Coronary artery (tissue), 2 donors: ENCODE results near the gene TAF10.
A peak's percentile ranks its signal among the peaks of the same experiment; 100 is the strongest.

Experiments used
- DNase-seq: peaks from one replicate; pipeline ENCODE4 v3.0.0-alpha.2; 2017; ENCODE audit warnings: low spot score
- H3K27ac ChIP-seq, 2 donors: fragments of 200-600 bp; sonication (generic); one replicate each; pipeline ENCODE4 v1.5.1; 2016 to 2019
- H3K4me3 ChIP-seq: fragments of 200-600 bp; sonication (generic); 2 replicates; pipeline ENCODE4 v1.5.1; 2016; ENCODE audit warnings: mild to moderate bottlenecking, moderate library complexity
- CTCF ChIP-seq: fragments of 200-600 bp; sonication (generic); IDR thresholded peaks from one replicate; pipeline ENCODE4 v1.5.1; 2019; ENCODE audit warnings: antibody characterized with exemption

Gene TAF10

DNA sequence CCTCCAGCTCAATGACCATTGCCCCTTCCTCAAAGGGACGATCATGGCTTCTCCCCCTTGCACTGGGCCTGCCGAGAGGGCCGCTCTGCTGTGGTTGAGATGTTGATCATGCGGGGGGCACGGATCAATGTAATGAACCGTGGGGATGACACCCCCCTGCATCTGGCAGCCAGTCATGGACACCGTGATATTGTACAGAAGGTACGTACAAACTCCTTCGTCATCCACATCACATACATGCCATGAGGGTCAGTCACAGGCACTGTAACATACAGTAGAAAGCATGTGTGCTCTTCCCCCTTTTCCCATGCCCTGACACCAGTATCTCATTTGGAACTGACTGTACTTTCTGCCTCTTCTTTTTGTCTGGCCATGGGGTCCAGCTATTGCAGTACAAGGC is 4.0 kb downstream of the TAF10 start:
- H3K27ac ChIP-seq: peak overlapping the region; percentile 93 to 99
- no peak for TF ChIP-seq CTCF
- H3K4me3 ChIP-seq: peak overlapping the region; percentile 97
- peak; percentile 65 for DNase-seq

DNA sequence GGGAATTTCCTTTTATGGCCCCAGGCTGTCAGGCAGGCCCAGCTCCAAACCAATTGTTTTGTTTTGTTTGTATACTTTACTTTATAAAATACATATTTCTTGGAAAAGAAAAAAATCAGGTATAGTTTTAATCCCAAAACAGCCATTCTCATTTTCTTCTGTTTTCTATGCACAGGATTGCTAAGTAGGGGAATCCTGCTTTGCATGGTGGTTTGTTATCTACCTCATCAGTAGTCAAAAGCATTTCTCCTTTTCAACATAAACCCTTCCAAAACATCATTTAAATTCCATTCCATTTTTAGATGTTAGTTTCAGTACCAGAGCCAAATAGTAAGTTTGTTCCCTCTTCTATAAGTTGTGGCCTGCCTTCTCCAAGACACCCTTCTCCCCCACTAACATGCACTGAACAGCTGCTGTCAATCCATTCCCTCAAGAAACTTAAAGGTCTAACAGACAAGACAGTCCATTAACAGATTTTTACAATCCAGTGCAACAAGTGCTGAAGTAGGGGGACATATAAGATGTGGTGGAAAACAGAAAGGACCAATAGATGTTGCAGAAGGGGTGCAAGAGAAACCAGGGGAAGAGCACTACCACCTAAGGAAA is 4.7 kb downstream of the TAF10 start:
- DNase-seq: no peak
- Histone ChIP-seq H3K4me3 (peak overlapping the region; percentile 97), H3K27ac (peak overlapping the region; percentile 93 to 99)
- TF ChIP-seq CTCF: no peak

DNA sequence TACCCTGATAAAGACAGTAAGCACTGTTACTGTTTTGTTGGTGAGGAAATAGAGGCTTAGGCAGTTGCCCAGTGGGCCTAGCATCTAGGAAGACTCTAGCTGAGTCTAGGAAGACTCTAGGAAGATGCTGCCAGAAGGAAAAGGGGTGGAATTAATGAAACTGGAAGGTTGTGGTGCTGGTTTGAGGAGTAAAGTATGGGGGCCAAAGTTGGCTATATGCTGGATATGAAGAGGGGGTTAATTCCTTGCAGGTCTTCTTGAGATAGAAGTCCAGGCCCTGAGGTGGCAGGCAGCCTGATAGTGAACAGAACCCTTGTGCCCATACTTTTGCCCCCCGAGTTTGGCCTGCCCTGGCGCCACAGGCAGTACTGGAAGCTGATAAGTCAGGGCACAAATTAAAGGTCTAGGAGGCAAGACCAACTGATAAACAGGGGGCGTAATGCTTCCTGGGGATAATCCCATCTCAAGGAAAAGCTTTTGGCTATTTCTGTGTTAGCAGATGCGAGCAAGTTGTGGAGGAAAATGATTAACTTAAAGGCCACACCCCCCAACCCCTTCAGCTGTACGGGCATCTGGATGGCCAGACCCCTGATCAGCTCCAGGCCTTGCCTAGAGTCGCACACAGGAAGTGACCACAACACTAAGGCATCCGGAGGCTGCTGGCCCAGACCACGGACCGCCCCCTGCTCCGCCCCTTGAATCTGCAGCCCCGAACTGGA is 5.4 kb downstream of the TAF10 start:
- TF ChIP-seq CTCF: no peak
- DNase-seq: peak; percentile 97
- H3K27ac ChIP-seq: peak overlapping the region; percentile 93 to 99
- peak overlapping the region; percentile 97 for H3K4me3 ChIP-seq

GRCh38 chr11:6604790-6605189 is 7.2 kb downstream of the TAF10 start:
- H3K4me3 ChIP-seq: peak overlapping the region; percentile 97
- no peak for DNase-seq

DNA sequence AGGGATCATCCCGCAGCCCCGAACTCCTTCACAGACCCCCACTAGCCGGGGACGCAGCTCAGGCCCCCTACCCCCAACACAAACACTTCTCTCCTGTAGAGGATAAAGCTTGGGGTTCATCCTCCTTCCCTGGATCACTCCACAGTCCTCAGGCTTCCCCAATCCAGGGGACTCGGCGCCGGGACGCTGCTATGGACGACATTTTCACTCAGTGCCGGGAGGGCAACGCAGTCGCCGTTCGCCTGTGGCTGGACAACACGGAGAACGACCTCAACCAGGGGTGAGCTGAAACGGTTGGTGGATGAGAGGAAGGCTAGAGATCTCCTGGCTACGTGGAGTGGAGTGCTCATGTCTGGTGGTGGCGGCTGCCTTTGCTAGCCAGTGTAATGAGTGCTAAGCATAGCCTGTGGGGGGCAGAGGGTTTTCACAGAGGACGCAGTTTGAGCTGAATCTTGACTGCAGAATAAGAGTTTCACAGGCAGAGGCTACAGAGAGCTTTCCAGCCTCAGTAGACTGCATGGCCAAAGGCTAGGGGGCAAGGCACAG is 7.9 kb downstream of the TAF10 start:
- peak overlapping the region; percentile 97 for H3K4me3 ChIP-seq
- peak overlapping the region; percentile 93 to 99 for H3K27ac ChIP-seq
- peak; percentile 81 for DNase-seq
- no peak for TF ChIP-seq CTCF

More at GRCh38 chr11:6604790-6605189, 7.2 kb downstream of the TAF10 start:
- no peak for TF ChIP-seq CTCF
- H3K27ac ChIP-seq: peak overlapping the region; percentile 93 to 99

DNA sequence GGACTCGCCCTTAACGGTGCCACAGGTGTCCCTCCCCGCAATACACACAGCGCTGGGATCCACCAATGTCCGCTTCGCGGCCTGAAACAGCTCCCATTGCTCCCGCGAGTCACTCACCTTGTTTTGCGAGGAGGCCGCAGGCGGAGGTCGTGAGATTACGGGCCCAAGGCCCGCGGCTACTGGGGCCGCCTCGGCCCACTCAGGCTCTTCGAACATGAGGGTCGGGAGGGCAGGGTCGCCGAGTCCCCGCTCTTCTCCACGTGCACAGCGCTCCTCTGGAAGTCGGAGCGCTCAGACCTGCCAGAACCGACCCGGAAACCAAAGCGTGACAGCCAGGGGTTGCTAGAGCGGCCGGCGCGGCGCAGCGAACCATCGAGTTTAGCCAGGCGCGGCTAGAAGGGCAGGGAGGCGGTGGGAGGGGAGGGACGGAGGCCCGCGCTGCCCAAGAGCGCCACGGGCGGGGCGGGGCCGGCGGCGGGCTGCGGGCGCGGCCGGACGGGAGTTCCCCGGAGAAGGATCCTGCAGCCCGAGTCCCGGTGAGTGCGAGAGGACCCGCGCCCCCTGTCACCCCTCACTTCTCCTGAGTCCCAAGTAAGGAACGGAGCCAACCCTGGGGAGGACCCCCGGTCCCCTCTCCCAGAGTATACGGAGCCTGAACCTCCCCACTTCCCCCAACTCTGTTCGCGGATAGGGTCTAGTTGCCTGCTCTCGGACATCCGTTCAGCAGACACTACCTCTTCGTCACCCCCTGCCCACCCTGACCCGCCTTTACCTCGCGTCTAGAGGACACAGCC is 8.5 kb downstream of the TAF10 start, which contains the start of the genes ILK and RRP8:
Gene ILK (plus strand): TSS at position 488 of the 794 bp plus-strand sequence. CDS start 498 bp downstream, outside the sequence.
Gene RRP8 (minus strand): TSS at position 330 of the 794 bp plus-strand sequence. CDS start 114 bp downstream, at position 216.
- no peak for TF ChIP-seq CTCF
- Histone ChIP-seq H3K27ac (peak within 1 kb of the TSS; percentile 93 to 99), H3K4me3 (peak within 1 kb of the TSS; percentile 97)
- DNase-seq: peak; percentile 95
